ENCODE data around the gene LRRC10B. TPM values are rescaled to one million over a fixed set of nuclear protein-coding genes. Genes with fewer than 3 reads are reported as not detected.
"Not testable (repeated sequence)": the region's sequence is repeated elsewhere in the genome, so short reads cannot be mapped to it uniquely, and the experiment has no call there.

LRRC10B gene
- 2.5 and 2.6 TPM in 2 replicates for total RNA-seq (2014; rRNA removed; shearing (Covaris generic))

DNA sequence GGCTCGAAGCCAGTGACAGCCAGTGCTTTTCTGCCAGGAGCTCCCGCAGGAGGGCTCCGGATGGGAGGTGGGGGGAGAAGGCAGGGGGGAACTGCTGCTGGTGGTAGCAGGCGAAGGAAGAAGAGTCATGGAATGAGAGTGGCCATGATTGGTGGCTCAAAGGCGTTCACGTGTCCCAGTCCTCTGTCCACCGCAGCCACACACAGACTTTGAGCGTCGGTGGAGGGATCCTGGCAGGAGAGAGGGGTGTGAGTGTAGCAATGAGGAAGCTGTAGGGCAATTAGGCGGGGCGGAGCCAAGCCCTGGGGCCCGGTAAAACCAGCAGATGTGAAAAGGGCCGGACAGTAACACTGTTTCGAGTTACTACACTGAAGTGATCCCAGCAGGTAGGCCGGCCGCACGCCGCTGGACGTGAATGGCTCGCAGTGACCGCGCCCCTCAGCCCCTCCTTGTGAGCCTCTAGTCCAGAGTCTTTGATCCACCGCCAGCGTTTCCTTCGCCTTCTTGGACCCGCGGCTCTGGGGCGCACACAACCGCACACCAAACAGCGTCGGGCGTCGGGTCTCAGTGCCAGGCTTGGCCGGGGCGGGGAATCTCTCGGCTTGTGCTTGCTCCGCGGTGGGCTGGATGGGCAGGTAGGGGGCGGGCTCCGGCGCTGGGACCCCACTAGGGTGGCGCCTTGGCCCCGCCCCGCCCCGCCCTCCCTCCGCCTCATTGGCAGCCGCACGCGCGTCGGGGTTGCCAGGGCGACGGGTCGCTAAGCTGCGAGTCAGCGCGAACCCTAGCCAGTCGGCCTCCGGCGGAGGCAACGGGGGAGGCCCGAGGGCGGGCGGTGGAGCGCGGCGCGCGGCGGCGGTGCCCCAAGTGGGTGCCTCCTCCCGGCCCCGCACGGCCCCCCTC lies at the start of gene LRRC10B:
LRRC10B (plus strand) TSS at position 788 of the 900 bp plus-strand sequence. CDS start 250 bp downstream, outside the sequence.
- peaks cover 43% of the 10 kb centered on the region for H3K27me3 ChIP-seq (ENCODE audit: control insufficient read depth, insufficient read depth, low read length)
- H3K4me3 ChIP-seq (ENCODE audit: insufficient read depth, low read depth, low read length), result peak within 1 kb of the TSS; percentile 58
- H3K36me3 ChIP-seq (replicated peaks; ENCODE audit: control insufficient read depth, insufficient read depth, low read length), result no peaks in the 10 kb centered on the region
- peak; percentile 99 for DNase-seq

- DNase-seq, result no peak
- no peak overlapping the region for H3K4me3 ChIP-seq (ENCODE audit: insufficient read depth, low read depth, low read length)
- peaks cover 2% of the 10 kb centered on the region for H3K36me3 ChIP-seq (replicated peaks; ENCODE audit: control insufficient read depth, insufficient read depth, low read length)
- no peaks in the 10 kb centered on the region for H3K27me3 ChIP-seq (ENCODE audit: control insufficient read depth, insufficient read depth, low read length)
These were observed 48.1 kb upstream of the LRRC10B start for GRCh38 chr11:61460474-61460881.

- no peaks in the 10 kb centered on the region for H3K36me3 ChIP-seq (replicated peaks; ENCODE audit: control insufficient read depth, insufficient read depth, low read length)
- H3K4me3 ChIP-seq (ENCODE audit: insufficient read depth, low read depth, low read length), result no peak overlapping the region
- DNase-seq, result peak; percentile 47
- no peaks in the 10 kb centered on the region for H3K27me3 ChIP-seq (ENCODE audit: control insufficient read depth, insufficient read depth, low read length)
These were observed 47.6 kb upstream of the LRRC10B start for GRCh38 chr11:61460986-61461385.

GRCh38 chr11:61467602-61468001 lies 40.9 kb upstream of the LRRC10B start:
- H3K36me3 ChIP-seq (replicated peaks; ENCODE audit: control insufficient read depth, insufficient read depth, low read length); DNase-seq; H3K27me3 ChIP-seq (ENCODE audit: control insufficient read depth, insufficient read depth, low read length); H3K4me3 ChIP-seq (ENCODE audit: insufficient read depth, low read depth, low read length): not testable (repeated sequence)

- Histone ChIP-seq H3K4me3 (ENCODE audit: insufficient read depth, low read depth, low read length) (no peak overlapping the region), H3K27me3 (ENCODE audit: control insufficient read depth, insufficient read depth, low read length) (no peaks in the 10 kb centered on the region), H3K36me3 (replicated peaks; ENCODE audit: control insufficient read depth, insufficient read depth, low read length) (0 out of 2 replicates have a peak, but pooled peaks cover 1% of the 10 kb centered on the region)
- no peak for DNase-seq
These were observed 40.5 kb upstream of the LRRC10B start for GRCh38 chr11:61468002-61468401.

DNA sequence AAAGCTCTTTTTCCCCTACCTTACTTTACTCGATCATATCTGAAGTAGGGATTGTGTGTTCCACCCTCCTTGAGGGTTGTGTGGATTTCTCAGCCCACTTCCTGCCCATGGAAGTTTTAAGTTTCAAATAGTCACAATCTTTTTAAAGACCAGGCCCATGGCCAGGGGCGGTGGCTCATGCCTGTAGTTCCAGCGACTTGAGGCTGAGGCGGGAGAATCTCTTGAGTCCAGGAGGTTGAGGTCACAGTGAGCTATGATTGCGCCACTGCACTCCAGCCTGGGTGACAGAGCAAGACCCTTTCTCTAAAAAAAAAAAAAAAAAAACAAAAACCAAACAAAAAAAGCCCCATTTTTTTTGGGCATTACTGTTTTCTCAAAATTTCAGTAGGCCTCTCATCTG lies 36.3 kb upstream of the LRRC10B start:
- 0 out of 2 replicates have a peak, but pooled peaks cover 1% of the 10 kb centered on the region for H3K36me3 ChIP-seq (replicated peaks; ENCODE audit: control insufficient read depth, insufficient read depth, low read length)
- no peak for DNase-seq
- H3K4me3 ChIP-seq (ENCODE audit: insufficient read depth, low read depth, low read length), result no peak overlapping the region
- no peaks in the 10 kb centered on the region for H3K27me3 ChIP-seq (ENCODE audit: control insufficient read depth, insufficient read depth, low read length)

DNA sequence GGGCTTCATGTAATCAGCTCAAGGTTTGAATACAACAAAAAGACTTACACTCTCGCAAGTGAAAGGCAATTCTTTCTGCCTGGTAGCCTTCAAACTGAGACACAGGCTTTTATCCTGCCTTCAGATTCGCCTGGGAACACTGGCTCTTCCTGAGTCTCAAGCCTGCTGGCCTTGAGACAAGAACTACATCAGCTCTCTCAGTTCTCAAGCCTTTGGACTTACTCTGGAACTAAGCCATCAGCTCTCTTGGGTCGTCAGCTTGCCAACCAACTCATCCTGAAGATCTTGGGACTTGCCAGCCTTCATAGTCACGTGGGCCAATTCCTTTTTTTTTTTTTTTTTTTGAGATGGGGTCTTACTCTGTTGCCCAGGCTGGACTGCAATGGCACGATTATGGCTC lies 35.7 kb upstream of the LRRC10B start:
- H3K36me3 ChIP-seq (replicated peaks; ENCODE audit: control insufficient read depth, insufficient read depth, low read length), result 0 out of 2 replicates have a peak, but pooled peaks cover 1% of the 10 kb centered on the region
- DNase-seq, result no peak
- H3K27me3 ChIP-seq (ENCODE audit: control insufficient read depth, insufficient read depth, low read length), result no peaks in the 10 kb centered on the region
- no peak overlapping the region for H3K4me3 ChIP-seq (ENCODE audit: insufficient read depth, low read depth, low read length)

DNA sequence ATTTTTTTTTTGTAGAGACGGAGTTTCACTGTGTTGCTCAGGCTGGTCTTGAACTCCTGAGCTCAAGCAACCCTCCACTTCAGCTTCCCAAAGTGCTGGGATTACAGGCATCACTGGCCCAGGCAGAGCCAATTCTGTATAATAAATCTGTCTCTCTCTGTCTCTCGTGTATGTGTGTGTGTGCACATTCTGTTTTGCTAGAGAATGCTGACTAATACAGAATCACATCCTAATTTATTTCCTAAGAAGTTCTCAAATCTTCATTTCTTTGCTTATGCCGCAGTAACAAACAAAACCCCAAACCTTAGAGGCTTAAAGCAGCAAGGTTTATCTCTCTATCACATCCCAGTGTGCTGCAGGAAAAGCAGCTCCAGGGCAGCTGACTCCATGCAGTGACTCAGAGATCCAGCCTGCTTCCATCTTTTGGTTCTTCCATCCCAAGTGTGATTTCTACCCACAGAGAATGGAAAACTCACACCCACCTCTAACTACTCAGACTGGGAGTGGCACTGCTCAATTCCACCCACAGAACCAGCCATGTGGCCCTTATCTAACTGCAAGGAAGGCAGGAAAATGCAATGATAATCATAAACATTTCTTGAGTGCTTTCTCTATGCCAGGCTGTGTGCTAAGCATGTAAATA lies 35.1 kb upstream of the LRRC10B start:
- DNase-seq, result no peak
- 0 out of 2 replicates have a peak, but pooled peaks cover 1% of the 10 kb centered on the region for H3K36me3 ChIP-seq (replicated peaks; ENCODE audit: control insufficient read depth, insufficient read depth, low read length)

DNA sequence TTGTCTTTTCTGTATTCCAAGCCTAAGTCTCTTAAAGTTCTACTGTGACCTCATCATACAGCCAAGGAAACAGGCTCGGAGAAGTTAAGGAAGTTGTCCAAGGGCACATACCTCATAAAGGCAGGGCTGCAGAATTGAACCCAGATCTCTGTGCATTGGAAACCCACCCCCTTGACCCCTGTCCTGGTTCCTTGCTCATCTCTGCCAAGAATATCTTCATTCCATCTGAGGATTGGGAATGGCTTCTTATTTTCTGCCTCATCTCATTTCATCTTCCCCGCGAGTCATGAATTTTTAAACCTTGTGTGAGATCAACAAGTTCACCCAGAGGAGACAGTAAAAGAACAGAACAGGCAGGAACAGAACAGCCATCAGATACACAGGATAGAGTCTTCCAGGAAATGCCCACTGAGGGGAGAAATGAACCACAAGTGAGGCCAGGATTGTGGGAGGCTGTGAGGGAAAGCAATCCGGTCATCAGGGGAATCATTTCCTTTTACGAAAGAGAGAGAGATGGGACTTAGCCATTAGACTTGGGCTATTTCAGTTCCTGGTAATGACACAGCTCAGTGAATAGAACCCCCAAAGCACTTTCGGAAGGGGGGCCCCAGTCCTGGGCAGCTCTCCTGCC lies 34.4 kb upstream of the LRRC10B start:
- Histone ChIP-seq H3K4me3 (ENCODE audit: insufficient read depth, low read depth, low read length) (no peak overlapping the region), H3K36me3 (replicated peaks; ENCODE audit: control insufficient read depth, insufficient read depth, low read length) (0 out of 2 replicates have a peak, but pooled peaks cover 1% of the 10 kb centered on the region), H3K27me3 (ENCODE audit: control insufficient read depth, insufficient read depth, low read length) (no peaks in the 10 kb centered on the region)
- DNase-seq, result no peak

More for the DNA sequence above, 35.1 kb upstream of the LRRC10B start:
- Histone ChIP-seq H3K27me3 (ENCODE audit: control insufficient read depth, insufficient read depth, low read length) (no peaks in the 10 kb centered on the region), H3K4me3 (ENCODE audit: insufficient read depth, low read depth, low read length) (no peak overlapping the region)

DNA sequence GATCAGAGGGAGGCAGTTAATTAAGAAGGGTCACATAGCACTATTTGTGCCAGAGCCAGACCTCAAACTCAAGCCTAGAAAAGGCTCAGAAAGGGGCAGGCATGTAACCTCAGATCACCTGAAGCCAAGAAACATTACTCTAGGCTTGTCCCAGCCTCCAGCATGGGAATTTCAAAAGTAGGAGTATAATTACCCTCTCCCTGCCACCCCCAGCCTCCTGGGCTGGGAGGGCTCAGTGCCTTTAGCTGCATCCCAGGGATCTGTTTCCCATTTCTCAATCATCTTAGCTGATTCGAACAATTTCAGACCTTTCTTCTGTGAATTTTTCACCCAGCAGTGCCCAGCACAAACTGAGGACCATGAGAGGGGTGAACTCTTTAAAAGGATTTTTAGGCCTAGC lies 33.1 kb upstream of the LRRC10B start:
- Histone ChIP-seq H3K36me3 (replicated peaks; ENCODE audit: control insufficient read depth, insufficient read depth, low read length) (0 out of 2 replicates have a peak, but pooled peaks cover 1% of the 10 kb centered on the region), H3K4me3 (ENCODE audit: insufficient read depth, low read depth, low read length) (no peak overlapping the region), H3K27me3 (ENCODE audit: control insufficient read depth, insufficient read depth, low read length) (no peaks in the 10 kb centered on the region)
- DNase-seq, result no peak

DNA sequence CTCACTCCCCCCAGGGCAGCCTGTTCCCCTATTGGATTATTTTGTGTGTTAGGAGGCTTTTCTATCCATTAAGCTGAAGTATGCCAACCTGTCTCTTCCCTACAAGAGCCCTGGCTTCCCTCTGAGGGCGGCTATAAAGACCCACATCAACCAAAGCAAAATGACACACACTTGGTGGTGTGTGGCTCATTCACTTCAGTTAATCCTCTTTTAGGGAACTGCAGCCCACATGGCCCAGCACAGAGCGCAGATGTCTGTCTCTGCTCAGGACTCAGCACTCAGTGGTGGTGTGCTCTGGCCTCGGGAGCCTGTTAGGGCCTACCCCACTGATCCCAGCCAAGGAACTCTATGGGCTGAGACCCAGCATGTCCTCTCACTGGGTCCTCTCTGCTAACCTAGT lies 32.2 kb upstream of the LRRC10B start:
- Histone ChIP-seq H3K27me3 (ENCODE audit: control insufficient read depth, insufficient read depth, low read length) (no peaks in the 10 kb centered on the region), H3K36me3 (replicated peaks; ENCODE audit: control insufficient read depth, insufficient read depth, low read length) (no peaks in the 10 kb centered on the region), H3K4me3 (ENCODE audit: insufficient read depth, low read depth, low read length) (no peak overlapping the region)
- DNase-seq, result peak; percentile 20

- Histone ChIP-seq H3K27me3 (ENCODE audit: control insufficient read depth, insufficient read depth, low read length) (no peaks in the 10 kb centered on the region), H3K36me3 (replicated peaks; ENCODE audit: control insufficient read depth, insufficient read depth, low read length) (no peaks in the 10 kb centered on the region), H3K4me3 (ENCODE audit: insufficient read depth, low read depth, low read length) (no peak overlapping the region)
- DNase-seq, result peak; percentile 35
These were observed 31.4 kb upstream of the LRRC10B start for GRCh38 chr11:61477126-61477525.

DNA sequence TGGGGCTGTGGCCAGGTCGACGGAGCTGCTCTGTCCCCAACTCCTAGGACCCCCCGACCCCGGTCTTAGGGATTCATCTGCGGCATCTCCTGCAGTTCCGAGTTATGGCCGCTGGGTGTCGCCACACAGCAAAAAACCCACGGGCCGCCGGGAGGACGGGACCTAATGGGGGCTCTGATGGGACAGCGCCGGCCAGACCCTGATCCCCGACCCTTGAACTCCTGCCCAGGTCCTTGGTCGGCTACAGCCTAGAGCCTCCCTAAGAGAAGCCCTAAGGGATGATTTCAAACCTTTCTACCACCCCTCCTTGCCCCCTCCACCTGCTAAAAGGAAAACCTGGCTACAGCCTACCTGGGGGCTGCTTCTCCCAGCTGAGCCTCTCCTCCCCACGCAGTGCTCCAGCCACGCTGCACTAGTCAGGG lies 30.8 kb upstream of the LRRC10B start:
- H3K4me3 ChIP-seq (ENCODE audit: insufficient read depth, low read depth, low read length), result no peak overlapping the region
- DNase-seq, result peak; percentile 95
- no peaks in the 10 kb centered on the region for H3K36me3 ChIP-seq (replicated peaks; ENCODE audit: control insufficient read depth, insufficient read depth, low read length)
- no peaks in the 10 kb centered on the region for H3K27me3 ChIP-seq (ENCODE audit: control insufficient read depth, insufficient read depth, low read length)

GRCh38 chr11:61479360-61480058 lies 29.0 kb upstream of the LRRC10B start:
- not testable (repeated sequence) for H3K4me3 ChIP-seq (ENCODE audit: insufficient read depth, low read depth, low read length); H3K36me3 ChIP-seq (replicated peaks; ENCODE audit: control insufficient read depth, insufficient read depth, low read length); H3K27me3 ChIP-seq (ENCODE audit: control insufficient read depth, insufficient read depth, low read length)
- DNase-seq, result peak; percentile 7

Data from H7 (cell line).